ENCODE results near the gene TCF3. TPM values are rescaled to one million over a fixed set of nuclear protein-coding genes. Genes with fewer than 3 reads are reported as not detected.

TCF3 gene
- total RNA-seq, 6 experiments from 2014 or later, result 74.9 to 102 (median 82.0) TPM

DNA sequence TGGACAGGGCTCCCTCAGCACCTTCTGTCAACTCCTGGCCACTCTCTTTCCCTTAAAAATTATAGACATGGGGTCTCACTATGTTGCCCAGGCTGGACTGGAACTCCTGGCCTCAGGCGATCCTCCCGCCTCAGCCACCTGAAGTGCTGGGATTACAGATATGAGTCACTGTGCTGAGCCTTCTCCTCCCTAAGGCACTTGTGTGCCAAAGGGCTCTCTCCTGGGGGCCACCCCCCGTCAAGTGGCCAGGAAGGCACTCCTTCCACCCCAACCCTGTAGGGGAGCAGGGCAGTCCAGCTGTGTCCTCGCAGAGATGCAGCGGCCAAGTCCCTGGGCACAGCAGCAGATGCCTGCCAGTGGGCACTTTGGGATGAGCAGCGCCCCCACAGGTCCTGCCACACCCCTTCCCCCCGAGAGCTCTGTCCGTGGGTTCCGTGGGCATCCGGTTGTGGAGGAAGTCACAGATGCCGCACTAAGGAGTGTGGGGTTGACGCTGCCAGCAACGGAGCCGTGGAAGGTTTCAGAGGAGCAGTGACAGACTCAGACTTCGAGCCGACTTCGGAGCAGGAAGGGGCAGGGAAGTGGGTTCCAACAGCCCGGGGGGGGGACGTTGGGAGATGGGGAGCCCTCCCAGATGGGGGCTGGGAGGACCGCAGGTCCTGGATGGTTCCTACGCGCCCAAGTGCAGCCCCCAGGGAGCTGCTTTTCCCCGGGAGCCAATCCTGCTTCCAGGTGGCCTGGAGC, 43.9 kb downstream of the TCF3 start:
- no peak for DNase-seq
- no peak overlapping the region for H3K27ac Mint-ChIP-seq

DNA sequence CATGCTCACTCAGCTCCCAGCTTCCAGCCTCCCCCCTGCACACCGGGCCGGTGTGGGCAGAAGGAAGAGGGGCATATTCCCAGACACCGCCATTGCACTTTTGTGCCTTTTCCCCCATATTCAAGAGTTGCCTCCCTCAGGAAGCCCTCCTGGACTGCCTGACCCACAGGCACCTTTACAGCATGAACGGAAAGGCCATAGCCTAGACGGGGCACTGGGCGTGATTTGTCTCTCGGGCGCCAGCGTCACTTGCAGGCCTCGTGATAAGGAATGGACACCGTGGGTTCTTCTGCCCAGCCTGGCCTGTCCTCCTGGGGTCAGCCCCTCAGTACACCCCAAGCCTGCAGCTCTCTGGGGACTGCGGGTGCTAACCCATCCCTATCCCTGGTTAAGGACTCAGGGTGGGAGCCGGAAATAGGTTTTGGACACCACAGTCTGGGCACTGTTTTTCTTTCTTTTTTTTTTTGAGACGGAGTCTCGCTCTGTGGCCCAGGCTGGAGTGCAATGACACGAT, 46.2 kb downstream of the TCF3 start:
- Mint-ChIP-seq H3K4me1 (ENCODE audit: low read depth) (peaks cover 25% of the 10 kb centered on the region), H3K27ac (peak overlapping the region; percentile 98), H3K36me3 (ENCODE audit: low read depth) (peaks cover 9% of the 10 kb centered on the region), H3K9me3 (no peaks in the 10 kb centered on the region), H3K27me3 (ENCODE audit: insufficient read depth) (peaks cover 7% of the 10 kb centered on the region), H3K4me3 (peak overlapping the region; percentile 93)
- no peak for DNase-seq
- TF ChIP-seq, protein P1, sequence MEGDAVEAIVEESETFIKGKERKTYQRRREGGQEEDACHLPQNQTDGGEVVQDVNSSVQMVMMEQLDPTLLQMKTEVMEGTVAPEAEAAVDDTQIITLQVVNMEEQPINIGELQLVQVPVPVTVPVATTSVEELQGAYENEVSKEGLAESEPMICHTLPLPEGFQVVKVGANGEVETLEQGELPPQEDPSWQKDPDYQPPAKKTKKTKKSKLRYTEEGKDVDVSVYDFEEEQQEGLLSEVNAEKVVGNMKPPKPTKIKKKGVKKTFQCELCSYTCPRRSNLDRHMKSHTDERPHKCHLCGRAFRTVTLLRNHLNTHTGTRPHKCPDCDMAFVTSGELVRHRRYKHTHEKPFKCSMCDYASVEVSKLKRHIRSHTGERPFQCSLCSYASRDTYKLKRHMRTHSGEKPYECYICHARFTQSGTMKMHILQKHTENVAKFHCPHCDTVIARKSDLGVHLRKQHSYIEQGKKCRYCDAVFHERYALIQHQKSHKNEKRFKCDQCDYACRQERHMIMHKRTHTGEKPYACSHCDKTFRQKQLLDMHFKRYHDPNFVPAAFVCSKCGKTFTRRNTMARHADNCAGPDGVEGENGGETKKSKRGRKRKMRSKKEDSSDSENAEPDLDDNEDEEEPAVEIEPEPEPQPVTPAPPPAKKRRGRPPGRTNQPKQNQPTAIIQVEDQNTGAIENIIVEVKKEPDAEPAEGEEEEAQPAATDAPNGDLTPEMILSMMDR (IDR thresholded peaks at IDR 0.05), result peak; percentile 29; the same call in 1 of the 2 replicates

More for the DNA sequence above, 43.9 kb downstream of the TCF3 start:
- H3K27me3 Mint-ChIP-seq (ENCODE audit: insufficient read depth), result peaks cover 7% of the 10 kb centered on the region
- H3K9me3 Mint-ChIP-seq, result no peaks in the 10 kb centered on the region
- TF ChIP-seq, protein P1 (IDR thresholded peaks at IDR 0.05), result no peak
- H3K4me1 Mint-ChIP-seq (ENCODE audit: low read depth), result peaks cover 25% of the 10 kb centered on the region
- H3K36me3 Mint-ChIP-seq (ENCODE audit: low read depth), result no peaks in the 10 kb centered on the region; the same call in 1 of the 2 replicates
- no peak overlapping the region for H3K4me3 Mint-ChIP-seq

DNA sequence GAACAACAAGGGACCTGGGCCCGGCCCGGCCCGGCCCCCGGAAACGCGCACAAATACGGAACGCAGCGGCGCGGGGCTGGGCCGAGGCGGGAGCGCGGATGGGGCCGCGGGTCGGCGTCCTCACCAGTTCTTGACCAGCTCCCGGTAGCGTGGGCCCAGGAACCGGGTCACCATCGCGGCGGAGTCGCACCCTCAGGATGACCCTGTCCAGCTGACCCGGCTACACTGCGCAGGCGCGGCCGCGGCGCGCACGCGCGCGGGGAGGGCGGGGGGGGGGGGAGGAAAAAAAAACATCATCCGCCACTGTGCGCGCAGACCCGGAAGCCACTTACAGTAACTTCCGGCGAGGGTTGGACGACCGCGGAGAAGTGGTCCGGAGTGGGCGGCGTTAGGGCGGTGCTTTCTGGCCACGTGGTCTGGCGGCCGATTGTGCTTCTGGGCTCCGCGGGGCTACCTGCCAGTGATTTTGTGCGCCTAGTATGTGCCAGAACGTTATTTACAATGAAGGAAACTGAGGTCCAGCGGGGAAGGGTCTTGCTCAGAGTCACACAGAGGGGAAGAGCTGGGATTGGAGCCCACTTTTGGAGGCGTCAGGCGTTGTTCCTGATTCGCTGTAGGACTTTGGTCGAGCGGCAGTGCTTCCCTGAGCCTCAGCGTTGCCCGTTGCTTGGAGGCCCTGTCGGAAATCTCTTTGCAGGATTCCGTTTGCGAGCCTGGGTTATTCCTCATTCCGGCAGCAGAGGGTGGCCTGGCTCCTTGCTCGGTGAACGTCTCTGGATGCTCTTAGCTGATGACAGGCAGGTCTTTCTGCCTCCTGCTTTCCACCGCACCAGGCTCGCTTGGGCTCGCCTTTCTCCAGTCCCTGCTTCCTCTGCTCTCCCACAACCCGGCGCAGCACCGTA, 46.9 kb downstream of the TCF3 start, which contains the start of gene UQCR11:
Gene UQCR11, minus strand, starts transcription at position 227 of the 902 bp plus-strand sequence. Its CDS starts 53 bp downstream, at position 174.
- Mint-ChIP-seq H3K4me1 (ENCODE audit: low read depth) (peaks cover 25% of the 10 kb centered on the region), H3K27ac (peak within 1 kb of the TSS; percentile 98), H3K36me3 (ENCODE audit: low read depth) (peaks cover 9% of the 10 kb centered on the region)

DNA sequence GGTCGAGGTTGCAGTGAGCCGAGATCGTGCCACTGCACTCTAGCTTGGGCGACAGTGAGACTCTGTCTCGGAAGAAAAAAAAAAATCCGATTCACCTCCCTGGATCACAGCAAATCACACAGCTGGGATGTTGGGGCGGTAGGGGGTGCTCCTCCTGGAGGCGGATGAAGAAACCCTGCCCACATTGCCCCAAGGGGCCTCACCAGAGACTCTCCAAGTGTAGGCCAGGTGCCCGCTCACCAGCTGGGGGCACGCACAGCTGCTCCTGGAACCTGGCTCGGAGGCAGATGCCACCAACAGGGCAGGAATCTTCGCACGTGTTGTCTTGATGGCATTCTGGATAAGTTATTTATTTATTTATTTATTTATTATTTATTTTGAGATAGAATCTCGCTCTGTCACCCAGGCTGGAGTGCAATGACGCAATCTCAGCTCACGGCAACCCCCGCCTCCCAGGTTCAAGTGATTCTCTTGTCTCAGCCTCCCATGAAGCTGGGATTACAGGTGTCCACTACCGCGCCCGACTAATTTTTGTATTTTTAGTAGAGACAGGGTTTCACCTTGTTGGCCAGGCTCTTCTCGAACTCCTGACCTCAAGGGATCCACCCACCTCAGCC, 50.2 kb downstream of the TCF3 start:
- no peaks in the 10 kb centered on the region for H3K9me3 Mint-ChIP-seq
- peaks cover 22% of the 10 kb centered on the region for H3K4me1 Mint-ChIP-seq (ENCODE audit: low read depth)
- no peak overlapping the region for H3K27ac Mint-ChIP-seq
- no peak overlapping the region for H3K4me3 Mint-ChIP-seq
- TF ChIP-seq, protein P1 (IDR thresholded peaks at IDR 0.05), result 0 out of 2 replicates have a peak, but pooled peaks have one; percentile 32
- no peak for DNase-seq
- peaks cover 9% of the 10 kb centered on the region for H3K36me3 Mint-ChIP-seq (ENCODE audit: low read depth)
- peaks cover 7% of the 10 kb centered on the region for H3K27me3 Mint-ChIP-seq (ENCODE audit: insufficient read depth)

More for the DNA sequence above, 46.9 kb downstream of the TCF3 start, which contains the start of gene UQCR11:
- Mint-ChIP-seq H3K4me3 (peak within 1 kb of the TSS; percentile 93), H3K9me3 (no peaks in the 10 kb centered on the region), H3K27me3 (ENCODE audit: insufficient read depth) (peaks cover 7% of the 10 kb centered on the region)
- TF ChIP-seq, protein P1 (IDR thresholded peaks at IDR 0.05), result peak; percentile 76
- DNase-seq, result peak; percentile 98

DNA sequence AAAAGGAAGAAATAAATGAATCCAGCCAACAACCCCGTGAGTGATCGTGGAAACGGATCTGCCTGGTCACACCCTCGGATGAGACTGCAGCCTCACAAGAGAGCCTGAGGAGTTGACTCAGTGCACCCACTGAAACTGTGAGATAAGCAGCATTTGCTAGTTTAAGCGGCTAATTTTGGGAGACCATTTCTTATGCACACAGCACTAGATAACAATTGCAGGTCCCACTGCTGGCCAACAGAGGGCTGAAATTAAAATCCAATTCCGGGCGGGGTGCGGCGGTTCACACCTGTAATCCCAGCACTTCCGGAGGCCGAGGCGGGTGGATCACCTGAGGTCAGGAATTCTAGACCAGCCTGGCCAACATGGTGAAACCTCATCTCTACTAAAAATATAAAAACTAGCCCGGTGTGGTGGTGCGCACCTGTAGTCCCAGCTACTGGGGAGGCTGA, 50.8 kb downstream of the TCF3 start:
- H3K4me1 Mint-ChIP-seq (ENCODE audit: low read depth), result peaks cover 18% of the 10 kb centered on the region
- H3K4me3 Mint-ChIP-seq, result no peak overlapping the region
- H3K27ac Mint-ChIP-seq, result no peak overlapping the region

More for the DNA sequence above, 50.8 kb downstream of the TCF3 start:
- peaks cover 9% of the 10 kb centered on the region for H3K36me3 Mint-ChIP-seq (ENCODE audit: low read depth)
- DNase-seq, result no peak
- H3K9me3 Mint-ChIP-seq, result no peaks in the 10 kb centered on the region
- H3K27me3 Mint-ChIP-seq (ENCODE audit: insufficient read depth), result peaks cover 5% of the 10 kb centered on the region
- TF ChIP-seq, protein P1 (IDR thresholded peaks at IDR 0.05), result peak; percentile 52
